Ovary (tissue), 9 donors: ENCODE data around the gene ENPP3. TPM values are rescaled to one million over a fixed set of nuclear protein-coding genes. Genes with fewer than 3 reads are reported as not detected.

ENCODE experiments used
- DNase-seq, 5 donors: peaks; one replicate each; pipeline ENCODE4 v3.0.0-alpha.2; 2019 to 2020
- H3K27ac ChIP-seq, 2 donors: fragments of 200-600 bp; one replicate each; pipeline versions ENCODE4 v1.5.1 to v1.8.0; 2019 to 2022
- H3K27me3 ChIP-seq: fragments of 200-600 bp; one replicate; pipeline ENCODE4 v1.8.0; 2022
- H3K36me3 ChIP-seq: fragments of 200-600 bp; sonication (generic); one replicate; pipeline ENCODE4 v1.5.1; 2019
- H3K4me1 ChIP-seq: one replicate; pipeline ENCODE4 v1.8.1; 2013; ENCODE audit warnings: mild to moderate bottlenecking, moderate library complexity; ENCODE audit not compliant: insufficient read depth
- H3K4me3 ChIP-seq: fragments of 200-600 bp; sonication (generic); one replicate; pipeline ENCODE4 v1.5.1; 2017
- H3K9me3 ChIP-seq, 2 donors: fragments of 200-600 bp in 1 of 2; sonication (generic) in 1 of 2; one replicate each; pipeline versions ENCODE4 v1.5.1 to v1.8.1; 2013 to 2019; ENCODE audit warnings: mild to moderate bottlenecking in 1 of 2, moderate library complexity in 1 of 2
- CTCF ChIP-seq, 3 donors: fragments of 450-650 bp in 2 of 3; fragments of 200-600 bp in 1 of 3; IDR thresholded peaks; one replicate each; pipeline versions ENCODE4 v1.5.1 to v1.8.0; 2016 to 2022; ENCODE audit warnings: antibody characterized with exemption in 3 of 3, mild to moderate bottlenecking in 1 of 3
- EP300 ChIP-seq: sonication (generic); formaldehyde crosslinking; IDR thresholded peaks from one replicate; pipeline ENCODE4 v1.6.1; 2017; ENCODE audit warnings: antibody characterized with exemption
- POLR2A ChIP-seq: fragments of 450-650 bp; IDR thresholded peaks from one replicate; pipeline ENCODE4 v1.6.1; 2017; ENCODE audit warnings: antibody characterized with exemption, mild to moderate bottlenecking, moderate library complexity
- WGBS, 3 donors: extraction: QIAGEN DNeasy Blood & Tissue Kit in 1 of 3; methylation state at CpG; one replicate each; pipeline versions ENCODE4 v1.1.5 to v1.1.7; 2013 to 2017; 5-methylcytosine and 5-hydroxymethylcytosine counted together
- intact Hi-C, 4 donors: fragments of 100-400 bp; cut with DNase I; formaldehyde crosslinking; loops; one replicate each; pipeline versions ENCODE4 v1.11.0 to v1.15.1; 2022 to 2023
- polyA plus RNA-seq, 2 donors: library from polyadenylated mRNA; stranded (reverse); fragments of 200-250 nt in 1 of 2; fragments of 350-450 nt in 1 of 2; fragmentation: Illumina TruSeq in 1 of 2; extraction: RNeasy Lipid Tissue Mini Kit (QIAGEN cat#74804) in 1 of 2; gene quantifications; one replicate each; pipeline ENCODE4 v1.2.3, GENCODE V29; 2013 to 2014
- total RNA-seq, 7 donors: library from RNA; depleted of rRNA in 2 of 7; stranded (reverse); fragments of >200 nt in 2 of 7; fragmentation: NEBNext Ultra II Directional in 3 of 7; extraction: Animal tissue kit (Norgen Biotek cat#: 25700) in 3 of 7; gene quantifications; one replicate each; pipeline versions ENCODE4 v1.1.0 to v1.2.4, GENCODE V29; 2016 to 2023
- donor health status: DM: no; HTN: no; CAD: no; lungs with moderate emphysema.
- donor health status: DM: no; HTN: no; CAD: no.
- donor health status: Bipolar disorder and iron deficiency.
- donor health status: DM: yes; HTN: yes; CAD: no.
- donor health status: DM: no; HTN: no; CAD: no.
- donor health status: DM: yes; HTN: yes; CAD: no.

The ENPP3 gene
- total and polyA plus RNA-seq, 9 donors = 0.41 to 3.9 (median 1.4) TPM

GRCh38 chr6:131733376-131734016 lies 96.4 kb downstream of the ENPP3 start:
- Histone ChIP-seq H3K4me1 (no peaks in the 10 kb centered on the region), H3K9me3 (no peaks in the 10 kb centered on the region), H3K27me3 (no peaks in the 10 kb centered on the region), H3K36me3 (no peaks in the 10 kb centered on the region), H3K4me3 (no peak overlapping the region), H3K27ac (no peak overlapping the region)
- no peak for TF ChIP-seq POLR2A
- TF ChIP-seq CTCF (IDR thresholded peaks at IDR 0.05) = no peak
- TF ChIP-seq EP300 = no peak
- peak in 1 of 5 donors; percentile 8 for DNase-seq
- intact Hi-C loops = no loop called here
- 52 to 53% (median 52%) methylated on average over 9 of the region's 9 CpGs for WGBS, 3 donors

GRCh38 chr6:131736003-131736596 lies 99.0 kb downstream of the ENPP3 start:
- Histone ChIP-seq H3K27me3 (no peaks in the 10 kb centered on the region), H3K9me3 (no peaks in the 10 kb centered on the region), H3K27ac (no peak overlapping the region), H3K36me3 (no peaks in the 10 kb centered on the region), H3K4me3 (no peak overlapping the region), H3K4me1 (no peaks in the 10 kb centered on the region)
- DNase-seq = no peak
- WGBS, 3 donors = 58 to 62% (median 62%) methylated on average over 9 of the region's 9 CpGs
- TF ChIP-seq EP300 (no peak), POLR2A (no peak), CTCF (IDR thresholded peaks at IDR 0.05) (no peak)
- intact Hi-C loops = no loop called here

GRCh38 chr6:131736811-131737210 lies 99.7 kb downstream of the ENPP3 start:
- Histone ChIP-seq H3K27me3 (no peaks in the 10 kb centered on the region), H3K4me1 (no peaks in the 10 kb centered on the region), H3K4me3 (no peak overlapping the region), H3K9me3 (no peaks in the 10 kb centered on the region), H3K27ac (no peak overlapping the region), H3K36me3 (no peaks in the 10 kb centered on the region)
- DNase-seq = no peak
- TF ChIP-seq POLR2A (no peak), EP300 (no peak)
- WGBS, 3 donors = 94 to 100% (median 95%) methylated on average over 1 of the region's 1 CpG
- intact Hi-C loops = no loop called here

GRCh38 chr6:131739136-131739535 lies 102.0 kb downstream of the ENPP3 start:
- Histone ChIP-seq H3K27me3 (no peaks in the 10 kb centered on the region), H3K4me3 (no peak overlapping the region), H3K9me3 (no peaks in the 10 kb centered on the region), H3K4me1 (no peaks in the 10 kb centered on the region), H3K36me3 (no peaks in the 10 kb centered on the region), H3K27ac (no peak overlapping the region)
- DNase-seq = no peak
- intact Hi-C loops = no loop called here
- no peak for TF ChIP-seq CTCF (IDR thresholded peaks at IDR 0.05)
- no peak for TF ChIP-seq POLR2A
- no peak for TF ChIP-seq EP300
- 84 to 91% (median 87%) methylated on average over 5 of the region's 5 CpGs for WGBS, 3 donors

GRCh38 chr6:131740161-131740560 lies 103.1 kb downstream of the ENPP3 start:
- WGBS, 3 donors = 73 to 86% (median 81%) methylated on average over 4 of the region's 4 CpGs
- Histone ChIP-seq H3K27ac (no peak overlapping the region), H3K36me3 (no peaks in the 10 kb centered on the region)

More at GRCh38 chr6:131740161-131740560, 103.1 kb downstream of the ENPP3 start:
- no peaks in the 10 kb centered on the region for H3K9me3 ChIP-seq
- no peak for DNase-seq
- no peaks in the 10 kb centered on the region for H3K4me1 ChIP-seq
- H3K27me3 ChIP-seq = no peaks in the 10 kb centered on the region
- intact Hi-C loops = no loop called here
- TF ChIP-seq POLR2A = no peak
- no peak overlapping the region for H3K4me3 ChIP-seq
